H9 (cell line): ENCODE measurements around the gene BHLHA15. TPM values are rescaled to one million over a fixed set of nuclear protein-coding genes. Genes with fewer than 3 reads are reported as not detected.
A peak's percentile ranks its signal among the peaks of the same experiment; 100 is the strongest.

ENCODE experiments used
- DNase-seq: peaks from one replicate; pipeline ENCODE4 v3.0.0-alpha.2; 2017
- H2AFZ ChIP-seq: one replicate; pipeline ENCODE4 v1.6.1; 2013; ENCODE audit warnings: mild to moderate bottlenecking, low read length, control low read depth, moderate library complexity
- H2AK5ac ChIP-seq: 2 replicates; pipeline ENCODE4 v1.6.1; 2013; ENCODE audit warnings: low read length, control low read depth, mixed read lengths; ENCODE audit not compliant: insufficient read length
- H2BK120ac ChIP-seq: one replicate; pipeline ENCODE4 v1.6.1; 2013; ENCODE audit warnings: low read depth, mild to moderate bottlenecking, low read length, control low read depth, inconsistent platforms; ENCODE audit not compliant: poor library complexity, severe bottlenecking
- H2BK12ac ChIP-seq: 2 replicates; pipeline ENCODE4 v1.6.1; 2013; ENCODE audit warnings: low read length, control low read depth, mixed read lengths, low read depth; ENCODE audit not compliant: insufficient read length
- H2BK15ac ChIP-seq: 2 replicates; pipeline ENCODE4 v1.6.1; 2013; ENCODE audit warnings: low read depth, low read length, control low read depth
- H2BK20ac ChIP-seq: one replicate; pipeline ENCODE4 v1.6.1; 2013; ENCODE audit warnings: low read depth, mild to moderate bottlenecking, low read length, control low read depth, inconsistent platforms; ENCODE audit not compliant: poor library complexity, severe bottlenecking
- H2BK5ac ChIP-seq: 2 replicates; pipeline ENCODE4 v1.6.1; 2013; ENCODE audit warnings: low read length, control low read depth, mixed read lengths; ENCODE audit not compliant: insufficient read length
- H3K14ac ChIP-seq: 2 replicates; pipeline ENCODE4 v1.6.1; 2013; ENCODE audit warnings: low read length, control low read depth; ENCODE audit not compliant: insufficient read depth
- H3K18ac ChIP-seq: 2 replicates; pipeline ENCODE4 v1.6.1; 2013; ENCODE audit warnings: low read depth, mild to moderate bottlenecking, mixed read lengths, low read length, control low read depth; ENCODE audit not compliant: insufficient read length
- H3K23ac ChIP-seq: 2 replicates; pipeline ENCODE4 v1.6.1; 2013; ENCODE audit warnings: low read length, control low read depth, mixed read lengths, low read depth; ENCODE audit not compliant: insufficient read length
- H3K23me2 ChIP-seq: 2 replicates; pipeline ENCODE4 v1.6.1; 2013; ENCODE audit warnings: low read depth, mild to moderate bottlenecking, mixed read lengths, low read length, control low read depth; ENCODE audit not compliant: insufficient read length, poor library complexity, severe bottlenecking
- H3K27ac ChIP-seq: 2 replicates; pipeline ENCODE4 v1.5.1; 2013; ENCODE audit warnings: low read length, control low read depth, mixed read lengths, low read depth; ENCODE audit not compliant: insufficient read length
- H3K27me3 ChIP-seq: 2 replicates; pipeline ENCODE4 v1.6.1; 2013; ENCODE audit warnings: low read length, control low read depth, inconsistent platforms; ENCODE audit not compliant: insufficient read depth
- H3K4ac ChIP-seq: 2 replicates; pipeline ENCODE4 v1.6.1; 2013; ENCODE audit warnings: low read depth, mild to moderate bottlenecking, control low read depth, inconsistent platforms, low read length, moderate library complexity
- H3K4me1 ChIP-seq: 2 replicates; pipeline ENCODE4 v1.6.1; 2013; ENCODE audit warnings: low read length, control low read depth, inconsistent platforms; ENCODE audit not compliant: insufficient read depth
- H3K4me2 ChIP-seq: 2 replicates; pipeline ENCODE4 v1.6.1; 2013; ENCODE audit warnings: low read length, control low read depth, mixed read lengths; ENCODE audit not compliant: insufficient read length, insufficient read depth
- H3K56ac ChIP-seq: 2 replicates; pipeline ENCODE4 v1.6.1; 2013; ENCODE audit warnings: low read depth, mild to moderate bottlenecking, mixed read lengths, low read length, control low read depth; ENCODE audit not compliant: insufficient read length
- H3K79me1 ChIP-seq: 2 replicates; pipeline ENCODE4 v1.6.1; 2013; ENCODE audit warnings: low read depth, mild to moderate bottlenecking, moderate library complexity, low read length, control low read depth, inconsistent platforms; ENCODE audit not compliant: insufficient read depth, poor library complexity, severe bottlenecking
- H3K79me2 ChIP-seq: 2 replicates; pipeline ENCODE4 v1.6.1; 2013; ENCODE audit warnings: low read length, control low read depth, inconsistent platforms; ENCODE audit not compliant: insufficient read depth
- H3K9ac ChIP-seq: 2 replicates; pipeline ENCODE4 v1.6.1; 2013; ENCODE audit warnings: low read length, control low read depth, mixed read lengths; ENCODE audit not compliant: insufficient read length; ENCODE audit errors: extremely low read depth
- H3K9me3 ChIP-seq: one replicate; pipeline ENCODE4 v1.6.1; 2013; ENCODE audit warnings: low read depth, low read length, inconsistent platforms; ENCODE audit not compliant: control insufficient read depth
- H3T11ph ChIP-seq: one replicate; pipeline ENCODE4 v1.6.1; 2013; ENCODE audit warnings: mild to moderate bottlenecking, low read length, control low read depth, inconsistent platforms
- H4K20me1 ChIP-seq: one replicate; pipeline ENCODE4 v1.6.1; 2013; ENCODE audit not compliant: control insufficient read depth, insufficient read length, insufficient read depth
- H4K5ac ChIP-seq: 2 replicates; pipeline ENCODE4 v1.6.1; 2013; ENCODE audit warnings: low read depth, mild to moderate bottlenecking, mixed read lengths, low read length, control low read depth; ENCODE audit not compliant: insufficient read length
- H4K8ac ChIP-seq: replicated peaks from 2 replicates; pipeline ENCODE4 v1.6.1; 2013; ENCODE audit warnings: low read length, control low read depth, mixed read lengths, low read depth; ENCODE audit not compliant: insufficient read length
- H4K91ac ChIP-seq: 2 replicates; pipeline ENCODE4 v1.6.1; 2013; ENCODE audit warnings: low read depth, mild to moderate bottlenecking, moderate library complexity, mixed read lengths, low read length, control low read depth; ENCODE audit not compliant: insufficient read length
- H3K27ac Mint-ChIP-seq, 3 experiments: 2 replicates in 2 of 3; 3 replicates in 1 of 3; pipeline ENCODE4 v1.8.0; 2020 to 2021; ENCODE audit warnings: mixed read lengths in 3 of 3, mild to moderate bottlenecking in 1 of 3, moderate library complexity in 1 of 3
- H3K27me3 Mint-ChIP-seq: 2 replicates; pipeline ENCODE4 v1.8.0; 2021; ENCODE audit warnings: low read depth, mild to moderate bottlenecking, moderate library complexity, mixed read lengths
- H3K36me3 Mint-ChIP-seq, 3 experiments: 2 replicates in 2 of 3; 3 replicates in 1 of 3; pipeline ENCODE4 v1.8.0; 2020 to 2021; ENCODE audit warnings: low read depth in 3 of 3, mixed read lengths in 3 of 3; ENCODE audit not compliant: insufficient read depth in 1 of 3
- H3K4me1 Mint-ChIP-seq, 2 experiments: 2 replicates each; pipeline ENCODE4 v1.8.0; 2020; ENCODE audit warnings: mixed read lengths in 2 of 2
- H3K4me3 Mint-ChIP-seq, 2 experiments: 2 replicates in 1 of 2; 3 replicates in 1 of 2; pipeline ENCODE4 v1.8.0; 2020 to 2021; ENCODE audit warnings: mild to moderate bottlenecking in 2 of 2, mixed read lengths in 2 of 2, moderate library complexity in 1 of 2
- H3K9me3 Mint-ChIP-seq, 2 experiments: 2 replicates in 1 of 2; 3 replicates in 1 of 2; pipeline ENCODE4 v1.8.0; 2020; ENCODE audit warnings: mild to moderate bottlenecking in 2 of 2, mixed read lengths in 2 of 2, moderate library complexity in 1 of 2
- WGBS: extraction: QIAGEN DNeasy Blood & Tissue Kit; methylation state at CpG from one replicate; pipeline ENCODE4 v1.1.7; 2013; ENCODE audit warnings: missing lambda C conversion rate, low lambda C conversion rate, mixed read lengths; ENCODE audit not compliant: insufficient read length; ENCODE audit errors: extremely low coverage; 5-methylcytosine and 5-hydroxymethylcytosine counted together
- total RNA-seq: library from RNA; stranded (reverse); gene quantifications from 2 replicates; pipeline ENCODE4 v1.2.1, GENCODE V29; 2021
- TF ChIP-seq, protein P1 (sequence below): fragments of 200-600 bp; sonication (generic); conservative IDR thresholded peaks from 3 replicates; pipeline ENCODE4 v1.8.0; 2021; ENCODE audit warnings: antibody characterized with exemption, mild to moderate bottlenecking

Gene BHLHA15
- total RNA-seq, 1 experiment from 2014 or later: 1.4 TPM

DNA sequence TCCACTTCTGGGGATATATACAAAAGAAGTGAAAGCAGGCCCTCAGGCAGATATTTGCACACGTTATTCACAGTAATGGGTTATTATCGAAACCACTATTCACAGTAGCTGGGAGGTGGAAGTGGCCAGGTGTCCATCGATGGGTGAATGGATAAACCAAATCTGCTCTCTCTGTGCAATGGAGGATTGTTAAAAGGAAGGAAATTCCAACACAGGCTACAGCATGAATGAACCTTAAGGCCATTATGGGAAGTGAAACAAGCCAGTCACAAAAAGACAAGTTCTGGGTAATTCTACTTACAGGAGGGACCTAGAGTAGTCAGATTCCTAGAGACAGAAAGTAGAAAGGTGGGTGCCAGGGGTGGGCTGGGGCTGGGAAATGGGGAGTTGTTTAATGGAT is 48.5 kb upstream of the BHLHA15 start:
- Histone ChIP-seq H3K4me2 (no peak overlapping the region), H3K27ac (no peak overlapping the region), H3K23me2 (no peaks in the 10 kb centered on the region), H3K9ac (no peak overlapping the region), H2BK120ac (no peak overlapping the region), H3K79me2 (no peaks in the 10 kb centered on the region), H3K14ac (no peak overlapping the region), H2AFZ (no peak overlapping the region), H2BK15ac (no peak overlapping the region), H2BK20ac (no peak overlapping the region), H4K5ac (no peak overlapping the region), H4K20me1 (no peaks in the 10 kb centered on the region), H3K4ac (no peak overlapping the region), H3K27me3 (no peaks in the 10 kb centered on the region), H3K9me3 (no peaks in the 10 kb centered on the region), H3K18ac (no peak overlapping the region), H3K79me1 (no peaks in the 10 kb centered on the region), H4K91ac (no peak overlapping the region), H4K8ac (no peak overlapping the region), H3T11ph (no peak overlapping the region), H3K4me1 (no peaks in the 10 kb centered on the region), H2BK12ac (no peak overlapping the region), H3K56ac (no peak overlapping the region), H2AK5ac (no peak overlapping the region), H2BK5ac (no peak overlapping the region), H3K23ac (no peak overlapping the region)
- H3K27me3 Mint-ChIP-seq: no peaks in the 10 kb centered on the region
- TF ChIP-seq, protein P1, sequence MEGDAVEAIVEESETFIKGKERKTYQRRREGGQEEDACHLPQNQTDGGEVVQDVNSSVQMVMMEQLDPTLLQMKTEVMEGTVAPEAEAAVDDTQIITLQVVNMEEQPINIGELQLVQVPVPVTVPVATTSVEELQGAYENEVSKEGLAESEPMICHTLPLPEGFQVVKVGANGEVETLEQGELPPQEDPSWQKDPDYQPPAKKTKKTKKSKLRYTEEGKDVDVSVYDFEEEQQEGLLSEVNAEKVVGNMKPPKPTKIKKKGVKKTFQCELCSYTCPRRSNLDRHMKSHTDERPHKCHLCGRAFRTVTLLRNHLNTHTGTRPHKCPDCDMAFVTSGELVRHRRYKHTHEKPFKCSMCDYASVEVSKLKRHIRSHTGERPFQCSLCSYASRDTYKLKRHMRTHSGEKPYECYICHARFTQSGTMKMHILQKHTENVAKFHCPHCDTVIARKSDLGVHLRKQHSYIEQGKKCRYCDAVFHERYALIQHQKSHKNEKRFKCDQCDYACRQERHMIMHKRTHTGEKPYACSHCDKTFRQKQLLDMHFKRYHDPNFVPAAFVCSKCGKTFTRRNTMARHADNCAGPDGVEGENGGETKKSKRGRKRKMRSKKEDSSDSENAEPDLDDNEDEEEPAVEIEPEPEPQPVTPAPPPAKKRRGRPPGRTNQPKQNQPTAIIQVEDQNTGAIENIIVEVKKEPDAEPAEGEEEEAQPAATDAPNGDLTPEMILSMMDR: no peak
- no peak overlapping the region for H3K4me3 Mint-ChIP-seq
- H3K36me3 Mint-ChIP-seq: peaks cover 2 to 12% (median 12%) of the 10 kb centered on the region in 3 experiments; a peak in 6 of 7 replicates
- H3K9me3 Mint-ChIP-seq: no peaks in the 10 kb centered on the region
- H3K4me1 Mint-ChIP-seq: peaks cover 4 to 7% of the 10 kb centered on the region in 2 experiments; a peak in 3 of 4 replicates
- no peak for DNase-seq
- WGBS: no CpG with 5 or more reads among the region's 3 CpGs
- H3K27ac Mint-ChIP-seq: peak overlapping the region in 1 of 3 experiments; percentile 16; a peak in 1 of 7 replicates
